Activated CD8-positive, alpha-beta memory T cell treated with anti-CD3 and anti-CD28 coated beads, Interleukin-2, amount 50 U/mL, for 24 hours (primary cell): ENCODE results near the gene ADAMTS3.

ENCODE experiments used
- DNase-seq: peaks from one replicate; pipeline ENCODE4 v3.0.0-alpha.2; 2020; ENCODE audit errors: extremely low read depth

ADAMTS3 gene

GRCh38 chr4:72295966-72296557 is 273.0 kb downstream of the ADAMTS3 start:
- DNase-seq: no peak

- no peak for DNase-seq
These were observed 278.3 kb downstream of the ADAMTS3 start for GRCh38 chr4:72290737-72291136.

- DNase-seq: no peak
These were observed 282.1 kb downstream of the ADAMTS3 start for GRCh38 chr4:72286910-72287309.

- no peak for DNase-seq
These were observed 282.8 kb downstream of the ADAMTS3 start for GRCh38 chr4:72286185-72286584.

- no peak for DNase-seq
These were observed 285.7 kb downstream of the ADAMTS3 start for GRCh38 chr4:72283357-72283756.

GRCh38 chr4:72280252-72280651 is 288.8 kb downstream of the ADAMTS3 start:
- DNase-seq: no peak

GRCh38 chr4:72275381-72275780 is 293.6 kb downstream of the ADAMTS3 start:
- no peak for DNase-seq

- DNase-seq: no peak
These were observed 294.8 kb downstream of the ADAMTS3 start for GRCh38 chr4:72274251-72274650.

GRCh38 chr4:72255269-72255668 is 313.8 kb downstream of the ADAMTS3 start:
- no peak for DNase-seq

GRCh38 chr4:72243641-72244040 is 325.4 kb downstream of the ADAMTS3 start:
- no peak for DNase-seq

- DNase-seq: no peak
These were observed 329.4 kb downstream of the ADAMTS3 start for GRCh38 chr4:72239487-72240116.
